ENCODE measurements around the gene ATP1B1. TPM values are rescaled to one million over a fixed set of nuclear protein-coding genes. Genes with fewer than 3 reads are reported as not detected.

Gene ATP1B1
- total and polyA plus RNA-seq, 2 of the 13 experiments (the other 11 are each of a cell fraction or from before 2014, with no cell fraction given), result 134 to 135 TPM

GRCh38 chr1:169109561-169110134 lies 3.2 kb downstream of the ATP1B1 start (continued):
- peak; percentile 21; the same call in 1 of the 2 replicates for TF ChIP-seq ZHX2 (IDR thresholded peaks at IDR 0.05; ENCODE audit: low read depth)
- no peak for TF ChIP-seq ZHX2 (CRISPR knock-in tag; IDR thresholded peaks at IDR 0.05; ENCODE audit: borderline replicate concordance)
- 0 out of 2 replicates have a peak, but pooled peaks have one; percentile 34 for TF ChIP-seq ZXDC (CRISPR knock-in tag; IDR thresholded peaks at IDR 0.05)
- TF ChIP-seq PHF8 (CRISPR knock-in tag; IDR thresholded peaks at IDR 0.05), result peak; percentile 41; the same call in 1 of the 2 replicates
- TF ChIP-seq ZNF230 (CRISPR knock-in tag; IDR thresholded peaks at IDR 0.05), result no peak
- 0 out of 2 replicates have a peak, but pooled peaks have one; percentile 27 for TF ChIP-seq ZNF12 (CRISPR knock-in tag; IDR thresholded peaks at IDR 0.05)
- TF ChIP-seq NR2F2 (IDR thresholded peaks at IDR 0.05; ENCODE audit: borderline replicate concordance, low read depth), result 0 out of 2 replicates have a peak, but pooled peaks have one; percentile 26
- peak; percentile 59; the same call in 1 of the 2 replicates for TF ChIP-seq SOX13 (IDR thresholded peaks at IDR 0.05)
- peak in 1 of 2 experiments; percentile 87; a peak in 2 of 4 replicates for TF ChIP-seq SOX13 (CRISPR knock-in tag; conservative IDR thresholded peaks at IDR 0.05 in 1 of 2, IDR thresholded peaks at IDR 0.05 in 1 of 2)
- TF ChIP-seq, protein P1, sequence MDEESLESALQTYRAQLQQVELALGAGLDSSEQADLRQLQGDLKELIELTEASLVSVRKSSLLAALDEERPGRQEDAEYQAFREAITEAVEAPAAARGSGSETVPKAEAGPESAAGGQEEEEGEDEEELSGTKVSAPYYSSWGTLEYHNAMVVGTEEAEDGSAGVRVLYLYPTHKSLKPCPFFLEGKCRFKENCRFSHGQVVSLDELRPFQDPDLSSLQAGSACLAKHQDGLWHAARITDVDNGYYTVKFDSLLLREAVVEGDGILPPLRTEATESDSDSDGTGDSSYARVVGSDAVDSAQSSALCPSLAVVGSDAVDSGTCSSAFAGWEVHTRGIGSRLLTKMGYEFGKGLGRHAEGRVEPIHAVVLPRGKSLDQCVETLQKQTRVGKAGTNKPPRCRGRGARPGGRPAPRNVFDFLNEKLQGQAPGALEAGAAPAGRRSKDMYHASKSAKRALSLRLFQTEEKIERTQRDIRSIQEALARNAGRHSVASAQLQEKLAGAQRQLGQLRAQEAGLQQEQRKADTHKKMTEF (CRISPR knock-in tag; IDR thresholded peaks at IDR 0.05), result peak; percentile 62
- TF ChIP-seq, protein P2, sequence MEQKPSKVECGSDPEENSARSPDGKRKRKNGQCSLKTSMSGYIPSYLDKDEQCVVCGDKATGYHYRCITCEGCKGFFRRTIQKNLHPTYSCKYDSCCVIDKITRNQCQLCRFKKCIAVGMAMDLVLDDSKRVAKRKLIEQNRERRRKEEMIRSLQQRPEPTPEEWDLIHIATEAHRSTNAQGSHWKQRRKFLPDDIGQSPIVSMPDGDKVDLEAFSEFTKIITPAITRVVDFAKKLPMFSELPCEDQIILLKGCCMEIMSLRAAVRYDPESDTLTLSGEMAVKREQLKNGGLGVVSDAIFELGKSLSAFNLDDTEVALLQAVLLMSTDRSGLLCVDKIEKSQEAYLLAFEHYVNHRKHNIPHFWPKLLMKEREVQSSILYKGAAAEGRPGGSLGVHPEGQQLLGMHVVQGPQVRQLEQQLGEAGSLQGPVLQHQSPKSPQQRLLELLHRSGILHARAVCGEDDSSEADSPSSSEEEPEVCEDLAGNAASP (CRISPR knock-in tag; IDR thresholded peaks at IDR 0.05; ENCODE audit: borderline replicate concordance), result peak; percentile 63; the same call in 1 of the 2 replicates
- no peak for TF ChIP-seq ZMAT3 (CRISPR knock-in tag; conservative IDR thresholded peaks at IDR 0.05)
- no peak for TF ChIP-seq ZNF841 (CRISPR knock-in tag; IDR thresholded peaks at IDR 0.05; ENCODE audit: borderline replicate concordance)
- peak; percentile 64 for TF ChIP-seq BCL6 (CRISPR knock-in tag; IDR thresholded peaks at IDR 0.05)
- TF ChIP-seq SMAD1 (CRISPR knock-in tag; IDR thresholded peaks at IDR 0.05; ENCODE audit: borderline replicate concordance, low read depth), result no peak
- no peak for TF ChIP-seq ZFP36 (IDR thresholded peaks at IDR 0.05; ENCODE audit: borderline replicate concordance, low read depth, low read length, partially characterized antibody)
- TF ChIP-seq NKX3-1 (CRISPR knock-in tag; IDR thresholded peaks at IDR 0.05), result 0 out of 2 replicates have a peak, but pooled peaks have one; percentile 10
- TF ChIP-seq ZNF354B (CRISPR knock-in tag; IDR thresholded peaks at IDR 0.05), result no peak
- peak; percentile 57 for TF ChIP-seq FOSL2 (CRISPR knock-in tag; IDR thresholded peaks at IDR 0.05)
